PC-3 (cell line): ENCODE measurements around the gene PELO.

Source experiments
- CTCF ChIP-seq: fragments of 300-600 bp; sonication (generic); conservative IDR thresholded peaks from 2 replicates; pipeline ENCODE4 v1.5.1; 2017; ENCODE audit warnings: antibody characterized with exemption, low read depth, mild to moderate bottlenecking, low read length
- EZH2 ChIP-seq: fragments of 300-600 bp; sonication (generic); IDR thresholded peaks from one replicate; pipeline ENCODE4 v1.6.1; 2017; ENCODE audit warnings: antibody characterized with exemption, mild to moderate bottlenecking, low read length; ENCODE audit not compliant: unreplicated experiment
- EZH2phosphoT487 ChIP-seq: fragments of 300-600 bp; sonication (generic); IDR thresholded peaks from 2 replicates; pipeline ENCODE4 v1.6.1; 2018; ENCODE audit warnings: mild to moderate bottlenecking, antibody characterized with exemption, low read length, borderline replicate concordance

- no peak for TF ChIP-seq CTCF
- no peak for TF ChIP-seq EZH2phosphoT487
- no peak for TF ChIP-seq EZH2
These were observed 747 bp downstream of the PELO start for GRCh38 chr5:52788505-52788821.
